HG03045 (cell line): ENCODE results near the gene LIMS3.
"Not testable (repeated sequence)": the region's sequence is repeated elsewhere in the genome, so short reads cannot be mapped to it uniquely, and the experiment has no call there.

Source experiments
- ATAC-seq: cut with Tn5 transposase; IDR thresholded peaks from one replicate; pipeline ENCODE4 v1.9.1; 2021; ENCODE audit warnings: mild to moderate bottlenecking, moderate library complexity; ENCODE audit not compliant: unreplicated experiment

LIMS3 gene

DNA sequence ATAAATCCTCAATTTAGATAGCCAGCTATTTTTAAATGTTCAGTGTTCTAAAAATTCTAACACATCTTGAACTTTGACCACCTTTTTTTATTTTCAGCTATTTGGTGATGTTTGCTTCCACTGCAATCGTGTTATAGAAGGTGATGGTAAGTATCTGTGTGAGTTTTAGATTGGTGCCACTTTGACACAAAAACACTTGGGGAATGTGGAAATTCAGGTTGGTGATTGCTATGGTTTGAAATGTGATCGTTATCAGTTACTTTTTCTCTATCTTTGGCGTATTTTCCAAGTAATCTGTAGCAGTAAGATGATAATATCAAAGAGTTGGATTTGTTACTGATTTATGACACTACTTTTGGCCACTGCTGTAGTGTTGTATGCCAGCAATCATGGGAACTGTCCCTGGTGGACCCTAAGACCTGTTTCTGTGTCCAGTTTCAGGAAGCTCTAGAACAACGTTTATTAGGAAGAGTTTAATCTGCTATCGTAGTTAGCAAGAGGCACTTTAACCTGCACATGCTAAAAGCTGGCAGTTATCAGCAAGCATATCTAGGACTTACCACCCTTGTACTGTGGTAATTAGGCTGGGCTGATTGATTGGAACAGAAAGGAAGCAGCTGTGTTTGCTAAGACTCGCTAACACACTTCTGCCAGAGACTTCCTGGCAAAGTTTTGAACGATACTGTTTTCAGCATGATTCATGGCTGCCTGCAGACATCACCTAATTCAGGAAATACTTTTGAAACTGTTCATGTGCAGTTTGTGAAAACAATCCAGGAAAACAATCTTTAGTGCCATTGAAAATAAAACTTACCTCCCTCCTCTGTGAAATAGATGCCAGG lies 23.3 kb downstream of the LIMS3 start:
- not testable (repeated sequence) for ATAC-seq

DNA sequence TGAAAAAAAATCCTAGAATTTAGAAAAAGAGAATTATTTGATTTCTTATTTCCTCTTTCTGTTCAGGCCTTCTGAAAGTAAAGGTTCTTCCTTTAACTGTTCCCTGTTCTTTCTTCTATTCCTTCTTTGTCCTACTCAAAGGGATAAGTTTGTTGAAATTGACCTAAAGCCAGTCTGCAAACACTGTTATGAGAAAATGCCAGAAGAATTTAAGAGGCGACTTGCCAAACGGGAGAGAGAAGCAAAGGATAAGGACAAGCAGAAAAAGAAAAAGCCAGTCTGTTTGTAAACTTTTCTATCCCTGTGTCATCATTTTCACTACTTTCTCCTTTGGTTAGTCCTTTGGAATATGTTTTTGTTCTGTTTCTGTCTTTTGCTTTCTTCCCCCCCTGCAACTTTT lies 26.0 kb downstream of the LIMS3 start:
- ATAC-seq: not testable (repeated sequence)

- ATAC-seq: not testable (repeated sequence)
Observed at GRCh38 chr2:109927803-109928202, 29.3 kb downstream of the LIMS3 start.

DNA sequence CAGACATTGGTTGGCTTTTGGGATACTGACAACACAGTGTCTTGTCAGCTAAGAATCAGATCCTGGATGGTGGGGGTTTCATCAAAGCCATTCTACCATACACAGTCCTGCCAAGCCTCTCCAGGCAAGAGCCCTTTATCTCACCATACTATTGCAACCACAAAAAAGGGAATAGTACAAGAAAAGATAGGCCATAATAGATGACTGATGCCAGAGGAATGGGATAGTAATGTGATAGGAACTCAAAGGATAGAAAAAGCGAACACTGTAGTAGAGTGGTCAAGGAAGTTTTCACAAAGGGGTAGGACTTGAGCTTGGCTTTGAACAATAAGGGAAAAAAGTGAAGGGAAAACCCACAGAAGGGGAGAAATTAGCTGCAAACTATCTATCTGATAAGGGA lies 30.7 kb downstream of the LIMS3 start:
- ATAC-seq: not testable (repeated sequence)

- ATAC-seq: not testable (repeated sequence)
Observed at GRCh38 chr2:109936534-109936933, 38.0 kb downstream of the LIMS3 start.

DNA sequence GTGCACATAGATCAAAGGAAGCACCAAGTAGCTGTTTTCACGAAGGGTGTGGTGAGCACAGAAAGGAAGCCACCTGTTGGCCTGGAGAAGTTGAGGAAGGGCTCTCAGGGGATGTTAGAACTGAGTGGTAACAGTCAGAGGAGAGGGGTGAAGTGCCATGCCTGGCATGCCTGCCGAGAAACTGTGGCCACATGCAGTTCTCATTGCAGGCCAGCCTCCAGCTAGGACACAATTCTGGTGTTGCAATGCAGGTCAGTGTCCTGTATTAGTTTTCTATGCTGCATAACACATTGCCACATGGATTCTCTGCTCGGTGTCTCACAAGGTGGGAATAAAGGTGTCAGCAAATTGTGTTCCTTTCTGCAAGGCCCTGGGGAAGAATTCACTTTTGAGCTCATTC lies 46.9 kb downstream of the LIMS3 start:
- ATAC-seq: not testable (repeated sequence)

DNA sequence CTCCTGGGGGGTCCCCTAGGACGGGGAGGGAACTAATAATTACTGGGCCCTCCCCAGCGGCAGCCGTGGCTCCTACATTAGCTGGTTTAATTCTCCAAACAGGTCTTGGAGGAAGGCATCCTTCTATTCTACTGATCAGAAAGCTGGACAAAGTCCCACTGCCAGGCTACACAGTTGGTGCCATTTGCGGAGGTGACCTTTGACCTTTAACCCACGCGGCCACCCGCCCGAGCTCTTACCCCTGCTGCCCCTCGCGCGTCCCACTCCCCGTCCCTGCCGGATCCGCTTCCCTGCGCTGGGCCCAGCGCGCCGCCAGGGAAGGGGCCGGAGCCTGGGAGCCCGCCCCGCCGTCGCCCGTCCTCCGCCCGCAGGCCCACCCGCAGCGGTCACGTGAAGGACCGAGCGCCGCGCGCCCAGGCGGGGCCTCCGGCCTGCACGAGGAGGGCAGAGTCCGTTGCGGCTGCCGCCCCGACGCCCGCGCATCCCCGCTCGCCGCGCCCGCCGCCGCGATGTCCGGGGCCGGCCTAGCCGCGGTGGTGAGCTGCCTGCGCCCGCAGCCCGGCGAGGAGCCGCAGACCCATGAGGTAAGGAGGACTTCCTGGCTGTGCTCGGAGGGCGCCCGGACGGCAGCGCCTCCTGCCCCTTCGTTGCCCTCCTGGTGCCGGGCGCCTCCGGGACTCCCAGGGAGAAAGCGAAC lies 48.9 kb downstream of the LIMS3 start:
- ATAC-seq: not testable (repeated sequence)

GRCh38 chr2:109947959-109948520 lies 49.6 kb downstream of the LIMS3 start:
- not testable (repeated sequence) for ATAC-seq

GRCh38 chr2:109950146-109950843 lies 51.8 kb downstream of the LIMS3 start:
- not testable (repeated sequence) for ATAC-seq

- ATAC-seq: not testable (repeated sequence)
Observed at GRCh38 chr2:109963942-109964341, 65.5 kb downstream of the LIMS3 start.

GRCh38 chr2:109965482-109965881 lies 67.0 kb downstream of the LIMS3 start:
- ATAC-seq: not testable (repeated sequence)

GRCh38 chr2:109966107-109966736 lies 67.7 kb downstream of the LIMS3 start:
- not testable (repeated sequence) for ATAC-seq

GRCh38 chr2:109966858-109967257 lies 68.4 kb downstream of the LIMS3 start:
- not testable (repeated sequence) for ATAC-seq

DNA sequence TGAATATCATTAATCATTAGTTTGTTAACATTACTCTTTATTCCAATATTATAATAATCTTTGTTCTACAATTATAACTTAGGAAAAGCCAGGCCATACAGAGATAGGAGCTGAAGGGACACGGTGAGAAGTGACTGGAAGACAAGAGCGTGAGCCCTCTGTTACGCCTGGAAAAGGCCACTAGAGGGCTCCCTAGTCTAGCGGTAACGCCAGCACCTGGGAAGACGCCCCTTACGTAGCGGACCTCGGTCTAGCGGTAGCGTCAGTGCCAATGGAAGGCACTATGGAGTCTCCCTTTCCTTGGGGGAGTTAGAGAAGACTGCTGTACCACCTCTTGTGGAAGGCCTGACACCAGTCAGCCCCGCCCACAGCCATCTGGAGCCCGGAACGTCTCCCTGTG lies 71.4 kb downstream of the LIMS3 start:
- ATAC-seq: not testable (repeated sequence)

DNA sequence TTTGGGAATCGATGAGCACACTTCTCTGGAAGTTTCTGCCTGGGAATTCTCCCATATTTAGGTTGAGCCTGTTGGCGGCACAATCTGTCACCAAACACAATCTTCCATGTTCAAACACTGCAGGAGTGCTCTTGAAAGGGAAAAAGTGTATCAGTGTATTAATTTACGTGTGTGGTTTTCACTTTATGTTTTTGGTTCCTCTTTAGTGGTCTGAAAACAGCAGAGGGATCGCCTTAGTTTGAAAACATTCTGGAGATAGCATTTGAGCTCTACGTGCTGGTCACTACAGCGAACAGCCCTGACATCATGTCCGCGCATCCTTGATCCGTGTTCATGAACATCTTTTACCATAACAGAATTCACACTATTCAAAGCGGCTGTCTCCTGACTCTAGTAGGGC lies 73.2 kb downstream of the LIMS3 start:
- not testable (repeated sequence) for ATAC-seq
